ENCODE data around the gene ZHX3. TPM values are rescaled to one million over a fixed set of nuclear protein-coding genes. Genes with fewer than 3 reads are reported as not detected.
A peak's percentile ranks its signal among the peaks of the same experiment; 100 is the strongest.

The ZHX3 gene
- total RNA-seq, 6 experiments from 2014 or later, result 17.6 to 47.4 (median 26.2) TPM

DNA sequence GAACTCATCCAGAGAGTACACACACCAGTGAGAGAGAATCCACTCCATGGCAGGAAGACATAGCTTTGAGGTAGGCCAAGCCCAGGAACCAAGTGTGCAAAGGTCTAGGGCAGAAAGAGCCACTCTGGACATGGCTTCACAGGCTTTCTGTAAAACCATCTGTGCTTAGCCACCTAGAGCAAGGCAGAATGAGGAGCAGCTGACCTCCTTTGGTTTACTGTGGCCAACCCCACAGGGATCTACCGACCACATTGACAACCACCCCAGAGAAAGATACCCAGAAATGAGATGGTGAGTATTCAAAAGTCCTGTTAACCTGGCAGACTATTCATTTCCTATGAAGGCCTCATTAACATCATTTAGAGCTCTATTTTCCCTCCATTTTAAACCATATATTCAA, 10.5 kb downstream of the ZHX3 start:
- no peaks in the 10 kb centered on the region for H3K9me3 ChIP-seq
- no peaks in the 10 kb centered on the region for H3K36me3 ChIP-seq
- H3K27ac ChIP-seq, result no peak overlapping the region
- peak in 1 of 4 donors; percentile 4 for ATAC-seq
- intact Hi-C loops (cut with DNase I), result no loop called here
- no CpG with 5 or more reads among the region's 1 CpG for WGBS (ENCODE audit: insufficient coverage, low coverage, low lambda C conversion rate, missing lambda C conversion rate)
- no peaks in the 10 kb centered on the region for H3K27me3 ChIP-seq
- H3K4me3 ChIP-seq, result no peak overlapping the region
- TF ChIP-seq POLR2A (IDR thresholded peaks at IDR 0.05), result no peak
- TF ChIP-seq, protein P1, sequence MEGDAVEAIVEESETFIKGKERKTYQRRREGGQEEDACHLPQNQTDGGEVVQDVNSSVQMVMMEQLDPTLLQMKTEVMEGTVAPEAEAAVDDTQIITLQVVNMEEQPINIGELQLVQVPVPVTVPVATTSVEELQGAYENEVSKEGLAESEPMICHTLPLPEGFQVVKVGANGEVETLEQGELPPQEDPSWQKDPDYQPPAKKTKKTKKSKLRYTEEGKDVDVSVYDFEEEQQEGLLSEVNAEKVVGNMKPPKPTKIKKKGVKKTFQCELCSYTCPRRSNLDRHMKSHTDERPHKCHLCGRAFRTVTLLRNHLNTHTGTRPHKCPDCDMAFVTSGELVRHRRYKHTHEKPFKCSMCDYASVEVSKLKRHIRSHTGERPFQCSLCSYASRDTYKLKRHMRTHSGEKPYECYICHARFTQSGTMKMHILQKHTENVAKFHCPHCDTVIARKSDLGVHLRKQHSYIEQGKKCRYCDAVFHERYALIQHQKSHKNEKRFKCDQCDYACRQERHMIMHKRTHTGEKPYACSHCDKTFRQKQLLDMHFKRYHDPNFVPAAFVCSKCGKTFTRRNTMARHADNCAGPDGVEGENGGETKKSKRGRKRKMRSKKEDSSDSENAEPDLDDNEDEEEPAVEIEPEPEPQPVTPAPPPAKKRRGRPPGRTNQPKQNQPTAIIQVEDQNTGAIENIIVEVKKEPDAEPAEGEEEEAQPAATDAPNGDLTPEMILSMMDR (IDR thresholded peaks at IDR 0.05), result no peak
- no peak for DNase-seq
- H3K4me1 ChIP-seq, result peaks cover 0 to 25% (median 11%) of the 10 kb centered on the region in 4 donors

DNA sequence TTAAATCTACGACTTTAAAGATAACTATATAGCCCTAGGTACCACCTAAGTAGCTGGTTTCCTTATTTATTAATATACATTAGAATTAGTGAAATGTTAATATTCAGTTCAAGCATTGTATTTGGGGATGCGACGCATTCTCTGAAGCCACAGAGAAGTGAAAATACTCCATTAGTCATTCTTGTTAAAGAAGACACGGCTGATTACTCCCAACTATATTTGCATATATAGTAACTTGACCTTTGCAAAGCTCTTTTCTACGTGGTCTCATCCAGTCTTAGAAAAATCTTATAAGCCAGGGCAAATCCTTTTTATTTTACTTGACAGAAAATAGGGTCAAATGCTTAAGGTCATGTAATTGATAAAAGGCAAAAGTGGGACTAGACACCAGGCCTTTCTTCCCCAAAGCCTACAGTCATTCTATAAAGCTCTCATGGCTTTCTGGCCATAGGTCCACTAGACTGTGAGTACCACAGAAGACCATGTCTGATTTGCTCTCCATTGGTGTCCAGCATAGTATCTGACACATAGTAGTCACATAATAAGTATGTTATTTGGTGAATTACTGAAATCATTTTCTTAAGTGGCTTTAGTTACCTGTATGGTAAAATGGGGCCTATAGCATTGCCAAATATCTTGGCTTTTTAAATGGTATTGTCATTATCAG, 11.3 kb downstream of the ZHX3 start:
- Histone ChIP-seq H3K27me3 (no peaks in the 10 kb centered on the region), H3K4me3 (no peak overlapping the region), H3K36me3 (no peaks in the 10 kb centered on the region), H3K4me1 (peaks cover 0 to 25% (median 11%) of the 10 kb centered on the region in 4 donors), H3K27ac (no peak overlapping the region), H3K9me3 (no peaks in the 10 kb centered on the region)
- DNase-seq (no peak), ATAC-seq (no peak)
- intact Hi-C loops (cut with DNase I), result no loop called here
- WGBS (ENCODE audit: insufficient coverage, low coverage, low lambda C conversion rate, missing lambda C conversion rate), result 80% methylated on average over 5 of the region's 5 CpGs
- no peak for TF ChIP-seq POLR2A (IDR thresholded peaks at IDR 0.05)
- TF ChIP-seq, protein P1 (IDR thresholded peaks at IDR 0.05), result no peak

DNA sequence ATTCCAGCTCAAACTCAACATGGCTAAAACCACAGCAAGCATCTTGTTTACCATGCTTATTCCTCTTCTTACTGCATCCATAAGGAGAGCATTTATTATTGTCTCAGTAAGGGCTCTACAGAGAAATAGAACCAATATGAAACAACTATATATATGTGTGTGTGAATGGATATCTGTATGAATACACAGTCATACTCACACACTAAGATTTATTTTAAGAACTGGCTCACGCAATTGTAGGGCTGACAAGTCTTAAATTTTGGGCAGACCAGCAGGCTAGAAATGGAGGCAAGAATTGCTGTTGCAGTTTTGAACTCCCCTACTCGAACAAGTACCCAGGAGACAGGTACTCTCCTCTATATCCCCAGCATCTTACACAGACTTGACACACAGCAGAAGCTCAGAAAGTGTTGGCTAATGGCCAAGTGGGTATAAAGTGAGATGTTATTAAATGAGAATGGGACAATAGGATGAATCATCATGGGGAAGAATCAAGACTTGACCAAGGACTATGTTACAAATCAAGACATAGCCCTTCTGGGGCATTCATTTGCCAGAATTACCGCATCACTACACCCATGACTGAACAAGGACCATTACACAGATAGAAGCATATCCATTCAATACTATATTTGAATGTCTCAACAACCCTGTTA, 13.0 kb downstream of the ZHX3 start:
- Histone ChIP-seq H3K4me1 (peaks cover 0 to 23% (median 8%) of the 10 kb centered on the region in 4 donors), H3K4me3 (no peak overlapping the region), H3K36me3 (no peaks in the 10 kb centered on the region), H3K27ac (no peak overlapping the region), H3K9me3 (no peaks in the 10 kb centered on the region), H3K27me3 (no peaks in the 10 kb centered on the region)
- ATAC-seq (no peak), DNase-seq (no peak)
- TF ChIP-seq POLR2A (IDR thresholded peaks at IDR 0.05), result no peak
- WGBS (ENCODE audit: insufficient coverage, low coverage, low lambda C conversion rate, missing lambda C conversion rate), result 96% methylated on average over 3 of the region's 3 CpGs
- intact Hi-C loops (cut with DNase I), result no loop called here

- Histone ChIP-seq H3K4me3 (no peak overlapping the region), H3K9me3 (no peaks in the 10 kb centered on the region), H3K27ac (no peak overlapping the region), H3K27me3 (no peaks in the 10 kb centered on the region), H3K4me1 (peaks cover 0 to 23% (median 7%) of the 10 kb centered on the region in 4 donors), H3K36me3 (no peaks in the 10 kb centered on the region)
- 80% methylated on average over 1 of the region's 1 CpG for whole genome bisulfite sequencing (ENCODE audit: insufficient coverage, low coverage, low lambda C conversion rate, missing lambda C conversion rate)
- no peak for TF ChIP-seq POLR2A (IDR thresholded peaks at IDR 0.05)
- TF ChIP-seq, protein P1 (IDR thresholded peaks at IDR 0.05), result no peak
- DNase-seq (no peak), ATAC-seq (no peak)
- intact Hi-C loops (cut with DNase I), result no loop called here
Observed at GRCh38 chr20:41304002-41304401, 13.5 kb downstream of the ZHX3 start.

- Histone ChIP-seq H3K36me3 (no peaks in the 10 kb centered on the region), H3K9me3 (no peaks in the 10 kb centered on the region), H3K4me3 (no peak overlapping the region), H3K27ac (no peak overlapping the region), H3K4me1 (peaks cover 0 to 26% (median 11%) of the 10 kb centered on the region in 4 donors), H3K27me3 (no peaks in the 10 kb centered on the region)
- WGBS (ENCODE audit: insufficient coverage, low coverage, low lambda C conversion rate, missing lambda C conversion rate), result 79% methylated on average over 4 of the region's 4 CpGs
- no peak for TF ChIP-seq POLR2A (IDR thresholded peaks at IDR 0.05)
- TF ChIP-seq, protein P1 (IDR thresholded peaks at IDR 0.05), result no peak
- ATAC-seq (peak in 3 of 4 donors; percentile 11 to 41 (median 30)), DNase-seq (no peak)
- intact Hi-C loops (cut with DNase I), result no loop called here
Observed at GRCh38 chr20:41300886-41301285, 16.6 kb downstream of the ZHX3 start.

Measured in right lobe of liver (tissue), 6 donors.